H1 (cell line): ENCODE measurements around the gene RPL36A.

Experiments used
- ATF3 ChIP-seq: IDR thresholded peaks from 2 replicates; pipeline ENCODE4 v1.6.1; 2011; ENCODE audit warnings: low read depth, mild to moderate bottlenecking, low read length; ENCODE audit not compliant: insufficient read depth
- CTCF ChIP-seq, 3 experiments: IDR thresholded peaks; 1 replicate in 2 of 3; 2 replicates in 1 of 3; pipeline versions ENCODE4 v1.5.1 to v1.6.1; 2011; ENCODE audit warnings: low read length in 3 of 3, mild to moderate bottlenecking in 3 of 3, inconsistent platforms in 2 of 3, low read depth in 1 of 3, moderate library complexity in 1 of 3; ENCODE audit not compliant: insufficient read depth in 1 of 3; ENCODE audit errors: control extremely low read depth in 1 of 3
- EP300 ChIP-seq, 2 experiments: IDR thresholded peaks; 1 replicate in 1 of 2; 2 replicates in 1 of 2; pipeline ENCODE4 v1.6.1; 2011 to 2012; ENCODE audit warnings: low read depth in 2 of 2, low read length in 2 of 2, mild to moderate bottlenecking in 2 of 2, borderline replicate concordance in 1 of 2, inconsistent platforms in 1 of 2, moderate library complexity in 1 of 2
- EZH2 ChIP-seq: fragments of 200-600 bp; sonication (generic); IDR thresholded peaks from 2 replicates; pipeline ENCODE4 v1.7.1; 2012; ENCODE audit warnings: low read depth, mild to moderate bottlenecking, moderate library complexity, low read length, inconsistent platforms; ENCODE audit not compliant: severe bottlenecking
- KDM1A ChIP-seq: fragments of 200-600, 300-600 bp; sonication (generic); IDR thresholded peaks from 2 replicates; pipeline ENCODE4 v1.7.1; 2016; ENCODE audit warnings: mild to moderate bottlenecking, low read length, borderline replicate concordance
- POLR2A ChIP-seq, 2 experiments: IDR thresholded peaks; 1 replicate in 1 of 2; 2 replicates in 1 of 2; pipeline ENCODE4 v1.6.1; 2011; ENCODE audit warnings: low read depth in 2 of 2, low read length in 2 of 2, mild to moderate bottlenecking in 2 of 2; ENCODE audit errors: control extremely low read depth in 1 of 2
- POLR2AphosphoS5 ChIP-seq: IDR thresholded peaks from 2 replicates; pipeline ENCODE4 v1.6.1; 2011; ENCODE audit warnings: low read depth, low read length
- RFX5 ChIP-seq: IDR thresholded peaks from 2 replicates; pipeline ENCODE4 v1.6.1; 2011; ENCODE audit warnings: low read depth, low read length, improper control_type of control experiment, borderline replicate concordance
- RNF2 ChIP-seq: fragments of 200-900, 300-1000 bp; sonication (generic); IDR thresholded peaks from 2 replicates; pipeline ENCODE4 v1.7.1; 2016; ENCODE audit warnings: borderline replicate concordance, low read depth, mild to moderate bottlenecking, antibody characterized with exemption, low read length; ENCODE audit not compliant: poor library complexity, severe bottlenecking; ENCODE audit errors: missing control alignments
- SIN3A ChIP-seq, 2 experiments: IDR thresholded peaks in 1 of 2; conservative IDR thresholded peaks in 1 of 2; 2 replicates each; pipeline ENCODE4 v1.6.1; 2011 to 2012; ENCODE audit warnings: low read length in 2 of 2, improper control_type of control experiment in 1 of 2, low read depth in 1 of 2, mild to moderate bottlenecking in 1 of 2
- SIX5 ChIP-seq: IDR thresholded peaks from 2 replicates; pipeline ENCODE4 v1.6.1; 2011; ENCODE audit warnings: mild to moderate bottlenecking, low read depth, low read length
- SP1 ChIP-seq: IDR thresholded peaks from 2 replicates; pipeline ENCODE4 v1.6.1; 2011; ENCODE audit warnings: low read depth, low read length
- TF ChIP-seq, protein P1 (sequence below): IDR thresholded peaks from 2 replicates; pipeline ENCODE4 v1.6.1; 2012; ENCODE audit warnings: inconsistent platforms

DNA sequence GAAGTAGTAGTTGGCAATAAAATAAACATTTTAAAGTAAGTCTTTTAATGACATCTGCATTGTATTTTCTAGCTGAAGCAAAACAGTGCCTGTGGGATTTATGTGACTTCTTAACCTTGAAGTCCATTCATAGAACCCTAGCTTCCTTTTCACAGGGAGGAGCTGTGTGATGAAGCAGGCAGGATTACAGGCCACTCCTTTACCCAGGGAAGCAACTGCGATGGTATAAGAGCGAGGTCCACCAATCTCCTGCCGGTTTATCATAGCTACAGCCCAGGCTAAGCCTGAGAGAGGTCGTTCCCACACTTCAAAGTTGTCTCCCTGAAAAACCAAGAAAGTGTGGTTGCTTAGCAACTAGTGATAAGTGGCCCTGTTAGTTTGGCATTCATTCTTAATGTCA lies 7.0 kb downstream of the RPL36A start:
- no peak for TF ChIP-seq CTCF (IDR thresholded peaks at IDR 0.05; ENCODE audit: control extremely low read depth in 1 of 3, insufficient read depth in 1 of 3, low read depth in 1 of 3, low read length in 3 of 3)
- no peak for TF ChIP-seq ATF3
- TF ChIP-seq SP1: no peak
- TF ChIP-seq KDM1A: no peak
- TF ChIP-seq EP300 (IDR thresholded peaks at IDR 0.05; ENCODE audit: borderline replicate concordance in 1 of 2, low read depth in 2 of 2, low read length in 2 of 2): no peak
- TF ChIP-seq POLR2AphosphoS5: no peak; the same call in 1 of the 2 replicates
- TF ChIP-seq RNF2: no peak
- peak in 1 of 2 experiments; percentile 35; a peak in 1 of 3 replicates for TF ChIP-seq POLR2A (IDR thresholded peaks at IDR 0.05; ENCODE audit: control extremely low read depth in 1 of 2, low read depth in 2 of 2, low read length in 2 of 2)
- TF ChIP-seq EZH2: no peak
- no peak for TF ChIP-seq SIN3A (conservative IDR thresholded peaks at IDR 0.05 in 1 of 2, IDR thresholded peaks at IDR 0.05 in 1 of 2; ENCODE audit: low read depth in 1 of 2, low read length in 2 of 2)
- TF ChIP-seq SIX5: no peak
- TF ChIP-seq RFX5: no peak
- TF ChIP-seq, protein P1, sequence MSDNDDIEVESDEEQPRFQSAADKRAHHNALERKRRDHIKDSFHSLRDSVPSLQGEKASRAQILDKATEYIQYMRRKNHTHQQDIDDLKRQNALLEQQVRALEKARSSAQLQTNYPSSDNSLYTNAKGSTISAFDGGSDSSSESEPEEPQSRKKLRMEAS: no peak
